Fibroblast of lung (primary cell): ENCODE measurements around the gene STRA6.

Experiments used
- CTCF ChIP-seq, 2 donors: IDR thresholded peaks in 1 of 2; conservative IDR thresholded peaks in 1 of 2; 1 replicate in 1 of 2; 2 replicates in 1 of 2; pipeline ENCODE4 v1.5.1; 2011 to 2012; ENCODE audit warnings: low read length in 2 of 2, control low read depth in 1 of 2, inconsistent platforms in 1 of 2, low read depth in 1 of 2, mild to moderate bottlenecking in 1 of 2
- EZH2 ChIP-seq: IDR thresholded peaks from 2 replicates; pipeline ENCODE4 v1.5.1; 2012; ENCODE audit warnings: low read length, control low read depth, mild to moderate bottlenecking; ENCODE audit errors: missing control alignments

GRCh38 chr15:74147051-74147450 is 55.5 kb downstream of the STRA6 start:
- TF ChIP-seq CTCF (conservative IDR thresholded peaks at IDR 0.05 in 1 of 2, IDR thresholded peaks at IDR 0.05 in 1 of 2; ENCODE audit: low read depth in 1 of 2, low read length in 2 of 2) (no peak), EZH2 (no peak)
